Suppressor macrophage treated with lipopolysaccharide for 4 hours (primary cell): Measurements from ENCODE around the gene MYOG.

Experiments
- DNase-seq: peaks from one replicate; pipeline ENCODE4 v3.0.0-alpha.2; 2020

The MYOG gene

DNA sequence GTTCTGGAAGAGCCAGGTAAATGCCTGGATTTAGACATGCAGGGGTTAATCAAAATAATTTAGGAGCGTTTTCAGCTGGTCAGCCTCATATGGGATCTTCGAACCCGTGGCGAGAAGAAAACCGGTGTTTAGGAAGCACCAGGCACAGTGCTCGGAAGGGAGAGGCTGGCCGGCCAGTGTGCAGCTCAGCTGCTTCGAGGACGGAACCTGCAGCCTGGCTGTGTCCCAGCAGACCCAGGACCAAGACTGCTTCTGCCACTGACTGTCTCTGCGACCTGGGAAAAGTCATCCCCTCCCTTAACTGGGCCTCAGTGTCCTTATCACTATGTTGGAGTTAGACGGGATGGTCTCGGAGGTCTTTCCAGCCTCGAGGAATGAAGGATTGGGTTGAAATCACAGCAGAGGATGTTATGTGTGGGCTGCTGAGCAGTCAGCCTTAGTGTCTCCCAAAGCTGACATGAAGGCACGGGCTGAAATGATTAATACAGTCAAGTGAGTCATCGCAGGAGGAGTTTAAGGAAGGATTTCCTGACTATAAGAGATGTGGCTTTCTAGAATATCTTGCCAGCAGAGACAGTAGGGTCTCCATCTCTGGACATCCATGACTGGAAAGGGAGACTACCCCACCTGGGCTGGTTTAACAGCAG lies 38.7 kb downstream of the MYOG start:
- DNase-seq: peak; percentile 84

DNA sequence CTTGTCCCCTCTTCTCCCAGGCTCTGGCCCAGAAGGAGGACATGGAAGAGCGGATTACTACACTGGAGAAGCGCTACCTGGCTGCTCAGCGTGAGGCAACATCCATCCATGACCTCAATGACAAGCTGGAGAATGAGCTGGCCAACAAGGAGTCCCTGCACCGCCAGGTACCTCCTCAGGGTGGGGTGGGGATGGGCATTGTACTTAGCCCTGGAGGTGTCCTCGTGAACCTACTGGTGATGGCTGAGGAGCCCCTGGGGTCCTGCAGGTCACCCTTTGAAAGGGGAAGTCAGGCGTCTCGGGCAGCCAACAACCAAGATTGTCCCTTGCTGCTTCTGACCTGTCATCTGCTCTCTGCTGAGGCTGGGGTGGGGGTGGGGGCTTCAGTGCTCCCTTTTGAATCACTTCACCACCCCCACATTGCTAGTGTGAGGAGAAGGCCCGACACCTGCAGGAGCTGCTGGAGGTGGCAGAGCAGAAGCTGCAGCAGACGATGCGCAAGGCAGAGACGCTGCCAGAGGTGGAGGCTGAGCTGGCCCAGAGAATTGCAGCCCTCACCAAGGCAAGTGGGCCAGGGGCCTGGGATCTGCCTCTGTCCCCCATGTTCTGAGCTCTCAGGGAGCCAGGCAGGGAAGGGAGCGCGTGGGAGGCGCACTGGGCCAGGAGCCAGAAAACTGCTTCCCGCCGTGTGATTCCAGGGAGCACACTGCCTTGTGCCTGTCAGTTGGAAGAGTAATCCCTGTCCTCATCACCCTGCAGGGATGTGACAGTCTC lies 39.8 kb downstream of the MYOG start:
- DNase-seq: no peak

DNA sequence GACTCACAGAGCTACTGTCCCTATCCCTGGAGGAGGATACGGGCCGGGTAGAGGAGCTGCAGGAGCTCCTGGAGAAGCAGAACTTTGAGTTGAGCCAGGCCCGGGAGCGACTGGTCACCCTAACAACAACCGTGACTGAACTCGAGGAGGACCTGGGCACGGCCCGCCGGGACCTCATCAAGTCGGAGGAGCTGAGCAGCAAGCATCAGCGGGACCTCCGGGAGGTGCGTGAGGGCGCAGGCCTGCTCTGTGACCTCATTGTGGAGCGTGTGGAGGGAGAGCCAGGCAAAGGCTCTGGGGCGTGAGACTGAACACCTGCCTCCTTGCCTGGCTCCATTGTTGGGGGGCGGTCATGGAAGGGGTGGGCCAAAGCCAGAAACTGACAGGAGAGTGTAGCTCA lies 40.5 kb downstream of the MYOG start:
- DNase-seq: no peak

DNA sequence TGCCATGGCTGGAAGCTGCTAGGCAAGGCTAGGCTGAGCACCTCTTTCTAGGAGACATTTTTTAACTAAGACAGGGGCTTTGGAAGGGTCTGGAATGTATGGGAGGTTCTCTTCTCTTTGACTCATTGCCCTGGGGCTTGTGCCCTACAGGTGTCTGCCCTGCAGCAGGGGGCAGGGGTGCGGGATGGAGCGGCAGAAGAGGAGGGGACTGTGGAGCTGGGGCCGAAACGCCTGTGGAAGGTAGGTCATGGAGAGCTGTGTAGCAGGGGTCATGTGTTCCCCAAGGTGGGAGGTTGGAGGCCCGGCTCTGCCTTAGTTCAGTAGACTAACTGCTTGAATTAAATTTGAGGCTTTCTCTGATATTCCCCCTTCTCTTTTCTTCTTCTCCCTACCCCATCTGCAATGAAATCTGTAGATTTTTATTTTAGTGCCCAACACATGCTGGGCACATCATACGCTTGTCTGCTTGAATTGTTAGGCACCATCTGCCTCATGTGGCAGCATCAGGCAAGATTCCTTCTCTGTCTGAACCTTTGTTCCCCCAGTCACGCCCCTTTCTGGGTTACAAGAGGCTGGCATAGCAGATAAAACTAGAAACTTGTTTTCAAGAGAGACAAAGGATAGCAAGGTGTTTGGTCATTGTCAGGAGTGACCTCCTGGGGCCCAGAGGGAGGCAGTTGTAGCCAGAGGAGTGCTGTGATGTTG lies 41.1 kb downstream of the MYOG start:
- no peak for DNase-seq

DNA sequence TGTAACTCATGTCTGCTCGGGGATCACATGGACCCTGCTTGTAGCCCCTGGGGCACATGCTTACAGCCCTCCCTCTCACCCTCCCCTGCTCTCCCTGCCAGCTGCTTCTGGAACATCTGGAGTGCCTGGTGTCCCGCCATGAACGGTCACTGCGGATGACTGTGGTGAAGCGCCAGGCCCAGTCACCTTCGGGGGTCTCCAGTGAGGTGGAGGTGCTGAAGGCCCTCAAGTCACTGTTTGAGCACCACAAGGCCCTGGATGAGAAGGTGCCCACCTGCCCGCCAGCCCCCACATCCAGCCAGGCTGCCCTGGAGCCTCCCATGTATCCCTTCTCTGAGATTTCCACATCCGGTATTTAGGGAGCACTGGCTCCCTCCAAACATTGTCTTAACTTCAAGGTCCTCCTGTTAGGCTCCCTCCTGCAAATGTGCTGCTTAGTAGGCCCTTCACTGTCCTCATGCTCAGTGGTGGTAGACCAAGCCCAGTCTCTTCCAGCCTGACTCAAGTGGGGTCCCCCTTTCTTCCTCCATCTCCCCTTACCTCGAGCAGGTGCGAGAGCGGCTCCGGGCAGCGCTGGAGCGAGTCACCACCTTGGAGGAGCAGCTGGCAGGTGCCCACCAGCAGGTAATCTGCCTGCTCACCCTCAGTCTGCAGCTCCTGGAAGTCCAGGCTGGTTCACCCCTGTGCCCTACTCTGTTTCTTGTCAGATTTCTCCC lies 41.8 kb downstream of the MYOG start:
- DNase-seq: no peak

DNA sequence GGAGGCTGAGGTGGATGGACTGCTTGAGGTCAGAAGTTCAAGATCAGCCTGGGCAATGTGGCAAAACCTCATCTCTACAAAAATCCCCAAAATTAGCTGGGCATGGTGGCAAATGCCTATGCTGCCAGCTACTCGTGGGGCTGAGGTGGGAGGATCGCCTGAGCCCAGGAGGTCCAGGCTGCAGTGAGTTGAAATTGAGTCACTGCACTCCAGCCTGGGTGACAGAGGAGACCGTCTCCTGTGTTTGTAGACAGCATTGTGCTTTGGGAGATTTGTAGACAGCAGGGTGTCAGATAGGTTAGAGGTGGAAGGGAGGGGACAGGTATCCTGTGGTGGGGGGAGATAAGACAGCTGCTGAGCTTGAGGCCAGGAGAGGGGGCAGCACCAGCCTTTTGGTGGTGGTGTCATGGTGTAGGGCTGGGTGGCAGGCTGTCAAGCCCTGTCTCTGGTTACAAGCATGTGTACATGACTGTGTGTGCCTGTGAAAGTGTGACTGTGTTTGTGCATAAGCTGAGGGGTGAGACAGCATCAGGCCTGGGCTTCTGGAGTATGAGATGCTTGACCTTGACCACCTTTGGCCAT lies 44.4 kb downstream of the MYOG start:
- no peak for DNase-seq

DNA sequence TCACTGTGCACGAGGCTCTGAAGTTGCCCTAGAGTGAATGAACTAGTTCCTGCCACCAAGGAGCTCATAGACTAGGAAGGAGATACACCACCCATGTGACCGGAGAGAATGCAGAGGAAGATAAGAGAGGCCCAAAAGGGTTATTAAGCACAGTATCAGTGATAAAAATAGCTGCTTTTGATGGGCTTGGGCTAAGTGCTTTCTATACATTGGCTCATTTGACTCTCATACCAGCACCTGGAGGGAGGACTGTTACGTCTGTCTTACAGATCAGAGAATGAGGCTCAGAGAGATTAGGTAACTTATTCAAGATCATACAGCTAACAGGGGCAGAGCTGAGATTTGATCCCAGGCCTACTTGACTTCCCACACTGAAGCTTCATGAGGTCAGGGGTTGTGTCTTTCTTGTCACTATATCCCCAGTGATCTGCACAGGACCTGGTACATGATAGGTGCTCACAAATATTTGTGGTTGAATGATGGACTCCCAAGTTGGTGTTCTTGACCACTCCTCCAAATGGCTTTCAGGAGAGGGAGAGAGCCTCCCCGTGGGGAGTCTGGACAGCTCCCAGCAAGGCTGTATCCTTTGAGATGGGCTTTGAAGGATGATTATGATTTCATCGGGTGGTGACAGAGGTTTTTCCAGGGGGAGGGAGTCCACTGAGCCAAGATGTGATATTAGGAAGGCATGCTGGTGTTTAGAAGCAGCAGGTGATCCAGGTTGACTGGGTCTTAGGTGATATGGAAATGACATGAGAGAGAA lies 45.1 kb downstream of the MYOG start:
- no peak for DNase-seq

DNA sequence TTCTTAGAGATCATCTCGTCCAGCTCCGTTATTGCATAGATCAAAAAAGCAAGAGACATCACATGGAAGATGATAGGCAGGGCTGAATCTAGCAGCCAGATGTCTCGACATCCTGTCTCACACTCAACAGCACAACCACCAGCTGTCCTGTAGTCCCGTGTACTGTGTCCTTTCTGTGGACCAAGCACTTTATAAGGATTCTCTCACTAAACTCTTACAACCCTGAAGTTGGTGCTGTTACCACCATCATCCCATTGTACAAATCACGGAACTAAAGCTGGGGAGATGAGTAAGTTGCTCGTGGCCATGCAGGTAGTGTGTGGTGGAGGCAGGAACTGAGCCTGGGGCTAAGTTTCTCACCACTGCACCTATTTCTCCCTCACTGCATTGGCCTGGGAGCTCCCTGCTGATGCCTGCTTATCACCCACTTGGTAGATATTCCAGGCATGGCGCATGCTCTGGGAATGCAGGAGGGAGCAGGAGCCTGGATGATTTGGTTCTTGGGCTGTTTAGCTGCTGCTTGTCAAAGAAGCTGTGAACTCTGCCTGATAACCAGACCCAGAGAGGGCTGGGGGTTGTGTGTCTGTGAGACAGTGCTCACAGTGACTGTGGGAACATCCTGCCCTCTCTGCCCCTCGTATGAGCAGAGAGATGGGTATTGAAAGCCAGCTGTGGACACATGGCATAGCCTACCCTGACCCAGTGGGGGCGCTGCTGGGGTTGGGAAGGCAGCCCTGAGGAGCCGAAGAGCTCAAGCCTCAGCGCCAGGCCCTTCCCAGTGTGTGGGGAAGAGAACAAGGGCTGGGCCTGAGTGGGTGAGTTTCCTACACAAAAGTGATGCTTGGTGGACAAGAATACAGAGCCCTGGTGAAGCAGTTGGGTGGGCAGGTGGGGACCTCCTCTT lies 46.0 kb downstream of the MYOG start:
- peak; percentile 25 for DNase-seq

DNA sequence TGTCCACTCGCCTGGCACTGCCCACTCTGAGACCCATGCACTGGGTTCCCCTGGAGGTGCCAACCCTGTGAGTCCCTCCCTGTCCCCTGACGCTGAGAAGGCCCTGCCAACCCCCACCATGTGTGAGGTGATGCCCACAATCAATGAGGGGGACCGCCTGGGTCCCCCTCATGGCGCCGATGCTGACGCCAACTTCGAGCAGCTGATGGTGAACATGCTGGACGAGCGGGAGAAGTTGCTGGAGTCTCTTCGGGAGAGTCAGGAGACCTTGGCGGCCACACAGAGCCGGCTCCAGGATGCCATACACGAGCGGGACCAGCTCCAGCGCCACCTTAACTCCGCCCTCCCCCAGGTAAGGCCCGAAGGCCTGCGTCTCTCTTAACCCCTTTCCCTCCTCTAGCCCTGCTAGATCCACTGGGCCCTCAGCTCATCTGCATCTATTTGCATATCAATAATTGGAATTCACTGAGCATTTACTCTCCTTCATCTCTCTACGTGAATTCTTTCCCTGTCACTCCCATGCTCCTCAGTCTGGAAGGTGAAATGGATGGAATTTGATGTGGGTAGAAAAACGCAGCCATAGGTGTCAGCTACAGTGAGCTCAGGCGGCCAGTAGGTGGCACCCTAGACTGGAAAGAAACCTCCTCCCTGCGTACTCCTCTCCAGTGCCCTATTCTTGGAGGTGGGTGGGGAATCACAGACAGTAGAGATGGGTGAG lies 46.8 kb downstream of the MYOG start:
- peak; percentile 82 for DNase-seq

DNA sequence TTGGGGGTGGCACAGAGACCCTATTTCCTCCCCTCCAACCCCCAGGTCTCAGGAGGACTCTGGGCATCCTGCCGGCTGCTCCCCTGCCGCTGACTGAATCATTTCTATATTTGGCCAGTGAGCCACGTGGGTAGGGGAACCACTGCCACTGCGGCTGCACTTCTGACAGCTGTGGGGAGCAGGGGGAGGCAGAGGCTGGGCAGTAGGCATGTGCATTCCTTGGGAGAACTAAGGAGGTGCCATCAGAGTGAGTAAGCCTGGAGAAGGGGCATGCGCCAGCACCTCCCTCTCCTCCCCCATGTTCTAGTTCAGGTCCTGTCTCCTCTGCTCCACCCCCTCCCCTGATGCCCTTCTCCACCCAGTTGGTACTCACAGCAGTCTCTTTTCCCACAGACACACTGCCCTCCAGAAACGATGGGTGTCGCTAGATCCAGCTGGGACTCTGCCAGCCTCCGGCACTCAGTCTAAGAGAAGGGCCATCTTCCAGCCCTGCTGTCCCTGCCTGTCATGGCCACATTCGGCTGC lies 47.5 kb downstream of the MYOG start:
- DNase-seq: peak; percentile 72

DNA sequence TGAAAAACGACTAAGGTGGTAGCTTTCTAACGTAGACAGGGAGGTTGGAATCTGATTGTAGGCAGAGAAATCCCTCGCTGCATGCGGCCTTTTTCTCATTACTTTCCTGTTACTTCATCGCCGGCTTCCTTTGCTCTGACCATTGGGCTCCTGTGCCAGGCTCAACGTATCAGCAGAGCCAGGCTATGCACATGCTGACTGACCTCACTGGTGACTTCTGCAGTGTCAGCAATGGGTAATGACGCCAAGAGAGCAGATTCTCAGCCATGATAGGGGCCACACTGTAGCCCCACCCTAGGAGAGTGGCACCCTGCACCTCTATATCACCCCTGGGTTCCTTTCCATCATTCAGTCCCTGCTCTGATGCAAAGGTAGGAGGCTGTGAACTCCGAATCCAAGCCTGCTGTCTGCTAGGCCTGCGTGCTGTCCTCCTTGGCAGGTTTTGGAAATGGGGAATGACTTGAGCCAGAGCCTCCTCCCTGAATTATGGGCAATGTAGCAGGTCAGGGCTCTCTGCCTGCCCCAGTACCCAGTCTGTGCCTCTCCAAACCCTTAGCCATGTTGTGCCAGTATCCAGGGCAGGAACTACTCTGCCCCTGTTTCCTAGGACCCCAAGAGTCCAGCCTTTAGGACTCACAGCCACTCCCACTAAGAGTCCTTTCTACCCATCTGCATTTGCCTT lies 48.2 kb downstream of the MYOG start:
- no peak for DNase-seq

DNA sequence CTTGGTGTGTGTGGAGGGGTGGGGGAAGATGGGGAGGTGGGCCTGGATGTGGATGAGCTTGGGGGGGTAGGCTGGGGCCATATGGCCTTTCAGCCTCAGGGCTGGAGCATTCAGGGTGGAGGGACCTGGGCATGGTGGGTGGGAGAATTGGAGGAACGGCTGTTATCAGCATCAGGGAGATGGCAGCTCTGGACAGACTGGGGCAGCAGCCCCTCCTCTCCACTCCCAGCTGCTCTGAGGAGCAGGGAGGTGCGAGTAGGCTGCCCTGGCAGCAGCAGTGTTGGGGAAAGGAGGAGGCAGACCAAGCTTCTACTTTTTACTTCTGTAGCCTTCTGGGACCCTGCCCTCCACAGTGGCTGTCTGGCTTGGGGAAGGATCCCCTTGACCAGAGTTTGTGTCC lies 49.3 kb downstream of the MYOG start:
- DNase-seq: no peak

DNA sequence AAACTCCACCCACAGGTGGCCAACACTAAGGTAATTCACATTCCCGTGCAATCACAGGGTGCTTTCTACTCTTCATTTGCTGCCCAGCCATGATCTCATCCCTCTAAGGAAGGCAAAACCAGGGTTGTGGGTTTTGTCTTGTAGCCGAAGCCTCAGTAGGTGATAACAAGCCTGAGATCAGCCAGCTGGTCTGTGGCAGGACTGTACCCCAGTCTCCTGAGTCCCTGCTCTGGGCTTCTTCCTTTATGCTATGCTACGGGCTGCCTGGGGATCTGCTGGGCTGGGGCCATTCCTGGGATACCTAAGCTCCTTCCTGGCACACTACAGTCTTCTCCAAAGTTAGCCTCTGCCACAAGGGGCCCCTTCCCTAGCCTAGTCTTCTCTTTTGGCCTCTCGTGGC lies 49.7 kb downstream of the MYOG start:
- no peak for DNase-seq

DNA sequence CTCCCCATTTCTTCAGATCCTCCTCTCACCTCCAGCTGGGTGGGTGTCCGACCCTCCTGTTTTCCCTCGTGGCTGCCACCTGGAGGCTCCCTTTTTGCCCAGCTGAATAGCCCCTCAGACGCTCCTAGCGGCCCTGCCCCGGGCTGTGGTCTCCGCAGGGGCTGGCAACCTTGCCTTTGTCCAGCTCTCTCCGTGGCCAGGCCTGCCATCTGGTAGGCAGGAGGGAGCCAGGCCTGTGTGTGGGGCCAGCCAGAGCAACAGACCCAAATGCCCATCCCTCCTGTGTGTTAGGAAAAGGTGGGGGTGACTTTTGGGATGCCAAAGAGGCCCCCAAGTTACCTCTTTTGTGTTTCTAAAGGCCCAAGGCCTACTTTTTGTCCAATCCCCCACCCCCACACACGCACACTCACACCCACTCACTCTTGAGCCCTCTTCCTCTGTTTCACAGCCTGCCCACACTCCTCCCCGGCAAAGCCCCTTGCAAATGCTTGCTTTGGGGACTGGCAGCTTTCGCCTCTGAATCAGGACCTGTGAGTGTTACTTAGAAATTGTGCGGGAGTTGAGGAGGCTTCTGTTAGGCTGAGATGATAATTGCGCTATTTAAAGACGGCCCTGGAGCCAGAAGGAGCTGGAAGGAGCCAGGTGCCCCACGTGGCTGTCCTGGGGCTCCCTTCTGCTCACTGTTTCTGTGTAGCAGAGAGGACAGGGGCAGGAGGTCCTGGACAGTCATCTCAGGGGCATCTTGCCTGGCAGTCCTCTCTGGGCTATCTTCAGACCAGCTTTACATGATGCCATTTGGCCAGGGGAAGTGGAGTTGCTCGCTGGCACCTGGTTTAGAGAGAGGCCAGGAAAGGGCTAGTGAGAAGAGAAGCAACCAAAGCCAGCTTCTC lies 50.5 kb downstream of the MYOG start:
- DNase-seq: no peak

DNA sequence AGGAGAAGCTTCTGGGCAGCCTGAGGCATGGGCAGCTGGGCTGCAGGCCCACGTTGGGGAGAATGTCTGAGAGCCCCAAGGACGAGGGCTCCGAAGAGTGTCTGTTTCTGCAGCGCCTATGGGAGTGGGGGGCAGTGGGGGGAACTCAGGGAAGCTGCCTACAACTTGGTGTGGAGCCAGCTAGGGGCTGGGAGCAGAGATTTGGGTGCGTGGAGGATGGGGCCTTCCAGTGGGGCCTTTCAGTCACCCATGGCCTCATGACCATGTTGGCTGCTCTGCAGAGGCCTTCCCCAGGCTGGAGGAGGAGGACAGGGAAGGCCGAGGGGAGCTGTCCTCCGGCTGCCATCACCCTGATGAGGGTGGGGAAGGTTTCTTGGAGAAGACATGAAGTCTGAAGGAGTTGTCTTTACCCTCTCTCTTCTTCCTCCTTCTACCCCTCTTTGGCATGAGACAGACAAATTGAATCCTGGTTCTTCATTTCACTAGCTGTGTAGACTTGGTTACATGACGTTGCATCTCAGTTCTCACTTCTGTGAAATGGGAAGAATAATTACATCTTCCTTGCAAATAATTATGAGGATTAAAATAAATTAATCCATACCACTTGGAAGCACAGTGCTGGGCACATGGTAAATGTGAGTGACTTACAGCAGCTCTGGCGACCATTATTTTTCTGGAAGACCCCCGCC lies 51.2 kb downstream of the MYOG start:
- no peak for DNase-seq

DNA sequence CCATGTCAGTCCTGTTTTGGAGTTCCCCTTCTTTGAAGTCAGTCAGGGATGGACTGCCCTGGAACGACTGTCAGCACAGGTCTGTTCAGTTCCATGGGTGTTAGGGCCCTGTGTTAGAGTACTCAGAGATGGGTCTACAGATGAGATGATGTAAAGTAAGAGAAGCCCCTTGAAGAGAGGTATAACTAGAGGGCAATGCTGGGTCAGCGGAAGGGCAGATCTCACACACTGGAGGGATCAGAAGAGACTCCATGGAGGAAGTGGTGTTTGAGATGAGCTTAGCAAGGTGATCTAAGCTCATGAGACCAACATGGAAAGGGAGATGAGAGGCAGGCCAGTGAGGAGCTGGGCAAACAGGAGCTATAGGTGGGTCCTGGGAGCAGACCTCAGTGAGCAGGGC lies 51.9 kb downstream of the MYOG start:
- no peak for DNase-seq

DNA sequence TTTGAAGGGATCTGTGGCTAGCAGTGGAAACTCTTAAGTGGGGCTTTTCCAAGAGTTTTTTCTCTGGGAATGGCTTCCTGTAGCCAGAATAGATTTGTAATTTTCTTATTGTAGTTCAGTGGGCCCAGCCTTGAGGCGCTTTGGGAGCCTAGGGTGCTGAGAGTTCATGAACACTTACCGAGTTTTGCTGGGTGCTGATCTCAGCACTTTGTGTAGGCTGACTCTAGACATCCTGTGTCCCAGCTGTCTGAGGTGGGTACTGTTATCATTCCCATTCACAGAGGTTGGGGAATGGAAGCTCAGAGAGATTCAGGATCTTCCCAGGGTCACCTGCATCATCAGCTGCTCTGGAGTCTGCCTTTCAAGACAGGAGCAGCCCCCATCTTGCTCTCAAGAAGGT lies 52.5 kb downstream of the MYOG start:
- no peak for DNase-seq
